Stimulated activated CD4-positive, alpha-beta T cell treated with anti-CD3 and anti-CD28 coated beads, Interleukin-2, amount 100 ng/mL, for 4 hours (primary cell): ENCODE measurements around the gene CYS1.
"Not testable (repeated sequence)": the region's sequence is repeated elsewhere in the genome, so short reads cannot be mapped to it uniquely, and the experiment has no call there.

Source experiments
- DNase-seq: peaks from one replicate; pipeline ENCODE4 v3.0.0-alpha.2; 2020; ENCODE audit warnings: low read depth

Gene CYS1

DNA sequence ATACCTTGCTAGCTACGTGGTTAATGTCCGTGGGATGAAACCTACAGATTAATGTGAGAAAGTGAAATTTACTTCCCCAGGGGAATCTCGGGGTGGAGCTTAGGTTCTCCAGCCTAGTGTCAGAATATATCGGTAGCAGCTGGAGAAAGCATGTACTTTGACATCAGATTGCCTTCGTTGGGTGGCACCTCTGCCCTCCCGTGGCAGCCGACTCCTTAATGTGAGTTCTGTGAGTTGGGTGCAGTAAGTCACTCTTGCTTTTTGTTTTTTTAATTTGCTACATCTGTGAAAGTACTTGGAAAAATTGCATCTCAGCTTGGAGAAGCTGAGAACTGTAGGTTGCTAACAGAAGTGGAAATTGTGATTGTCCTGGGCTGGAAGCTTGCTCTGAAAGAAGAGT, 33.3 kb downstream of the CYS1 start:
- no peak for DNase-seq

DNA sequence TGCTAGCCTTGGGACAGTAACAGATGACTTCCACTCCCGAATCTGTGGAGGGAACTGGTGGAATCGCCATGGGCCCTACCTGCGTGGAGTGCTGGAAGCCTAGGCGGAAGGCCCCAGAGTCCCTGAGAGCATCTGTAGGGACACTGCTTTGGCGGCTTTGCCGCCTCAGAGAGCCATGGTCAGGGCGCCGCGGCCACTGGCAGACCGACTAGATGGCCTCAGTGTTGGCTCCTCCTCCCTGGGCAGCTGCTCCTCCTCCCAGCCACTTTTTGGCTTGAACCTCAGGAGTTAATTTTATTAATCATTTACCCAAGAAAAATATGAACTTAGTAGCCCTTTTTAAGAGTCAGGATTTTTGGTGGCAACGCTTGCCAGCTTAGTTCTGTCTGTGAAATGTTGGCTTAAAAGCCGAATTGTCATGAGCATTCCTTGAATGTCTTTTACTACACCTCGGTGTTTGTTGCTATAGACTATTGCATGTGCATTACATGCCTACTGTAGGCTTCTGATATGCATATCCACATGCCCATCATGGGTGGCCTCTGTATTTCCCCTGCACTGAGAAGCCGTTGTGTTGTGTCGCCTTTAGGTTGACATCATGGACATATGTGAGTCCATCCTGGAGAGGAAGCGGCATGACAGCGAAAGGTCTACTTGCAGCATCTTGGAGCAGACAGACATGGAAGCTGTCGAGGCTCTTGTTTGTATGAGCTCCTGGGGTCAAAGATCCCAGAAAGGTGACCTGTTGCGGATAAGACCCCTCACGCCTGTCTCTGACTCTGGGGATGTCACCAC, 34.5 kb downstream of the CYS1 start:
- no peak for DNase-seq

DNA sequence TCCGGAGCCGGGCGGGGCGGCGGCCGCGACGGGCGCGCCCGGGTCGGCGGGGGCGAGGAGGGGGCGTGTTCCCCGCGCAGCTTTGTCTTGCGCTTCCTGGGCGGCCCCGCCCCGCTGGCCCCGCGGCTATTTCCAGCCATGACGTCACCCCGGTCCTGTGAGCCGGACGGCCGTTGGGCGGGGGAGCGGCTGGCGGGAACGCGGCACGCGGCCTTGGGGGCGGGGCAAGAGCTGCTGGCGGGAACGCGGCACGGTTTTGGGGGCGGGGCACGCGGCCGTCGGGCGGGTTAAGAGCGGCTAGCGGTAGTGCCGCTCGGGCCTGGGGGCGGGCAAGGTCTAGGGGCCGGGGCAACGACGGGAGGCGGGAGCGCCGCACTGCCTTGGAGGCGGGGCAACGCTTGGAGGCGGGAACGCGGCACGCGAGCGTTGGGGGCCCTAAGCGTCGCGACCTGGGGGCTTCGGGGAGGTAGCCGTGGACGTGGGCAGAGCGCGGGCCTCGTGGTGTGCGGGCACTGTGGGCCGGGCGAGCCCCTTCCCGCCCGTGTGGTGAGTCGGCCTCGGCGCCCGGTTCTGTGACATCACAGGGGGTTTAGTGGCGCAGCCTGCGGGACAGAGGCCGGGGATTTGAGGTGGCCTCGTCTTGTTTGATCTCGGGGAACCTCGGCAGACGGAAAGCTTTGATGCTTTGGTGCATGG, 36.2 kb downstream of the CYS1 start:
- peak; percentile 96 for DNase-seq

DNA sequence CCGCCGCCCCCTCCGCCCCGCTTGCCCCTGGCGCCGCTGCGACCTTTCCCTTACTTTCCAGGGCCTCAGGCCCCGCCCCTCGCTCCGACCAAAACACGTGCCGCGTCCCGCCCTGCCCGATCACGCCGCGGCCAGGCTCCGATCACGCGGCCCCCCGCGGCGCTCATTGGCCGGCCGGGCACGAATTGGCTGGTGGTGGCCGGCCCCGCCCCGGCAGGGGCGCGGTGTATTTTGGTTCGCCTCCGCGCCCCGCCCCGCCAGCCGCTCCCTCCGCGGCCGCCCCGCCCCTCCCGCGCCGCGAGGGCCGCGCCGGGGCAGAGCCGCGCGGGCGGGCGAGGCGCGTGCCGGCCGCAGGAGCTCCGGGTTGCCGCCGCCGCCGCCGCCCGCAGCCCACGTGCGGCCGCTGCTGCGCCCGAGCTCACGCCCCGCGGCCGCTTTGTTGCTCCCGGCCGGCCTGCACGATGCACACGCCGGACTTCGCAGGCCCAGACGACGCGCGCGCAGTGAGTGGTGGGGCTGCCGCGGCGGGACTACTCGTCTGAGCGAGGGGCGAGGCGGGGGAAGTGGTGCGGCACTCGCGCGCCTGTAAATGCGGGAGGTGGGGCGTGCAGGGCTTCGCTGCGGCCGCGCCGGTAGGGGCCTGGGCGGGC, 36.8 kb downstream of the CYS1 start, which contains the start of gene KLF11:
Gene KLF11, plus strand, starts transcription at position 295 of the 650 bp plus-strand sequence. Its CDS starts 167 bp downstream, at position 462.
- peak; percentile 78 for DNase-seq

DNA sequence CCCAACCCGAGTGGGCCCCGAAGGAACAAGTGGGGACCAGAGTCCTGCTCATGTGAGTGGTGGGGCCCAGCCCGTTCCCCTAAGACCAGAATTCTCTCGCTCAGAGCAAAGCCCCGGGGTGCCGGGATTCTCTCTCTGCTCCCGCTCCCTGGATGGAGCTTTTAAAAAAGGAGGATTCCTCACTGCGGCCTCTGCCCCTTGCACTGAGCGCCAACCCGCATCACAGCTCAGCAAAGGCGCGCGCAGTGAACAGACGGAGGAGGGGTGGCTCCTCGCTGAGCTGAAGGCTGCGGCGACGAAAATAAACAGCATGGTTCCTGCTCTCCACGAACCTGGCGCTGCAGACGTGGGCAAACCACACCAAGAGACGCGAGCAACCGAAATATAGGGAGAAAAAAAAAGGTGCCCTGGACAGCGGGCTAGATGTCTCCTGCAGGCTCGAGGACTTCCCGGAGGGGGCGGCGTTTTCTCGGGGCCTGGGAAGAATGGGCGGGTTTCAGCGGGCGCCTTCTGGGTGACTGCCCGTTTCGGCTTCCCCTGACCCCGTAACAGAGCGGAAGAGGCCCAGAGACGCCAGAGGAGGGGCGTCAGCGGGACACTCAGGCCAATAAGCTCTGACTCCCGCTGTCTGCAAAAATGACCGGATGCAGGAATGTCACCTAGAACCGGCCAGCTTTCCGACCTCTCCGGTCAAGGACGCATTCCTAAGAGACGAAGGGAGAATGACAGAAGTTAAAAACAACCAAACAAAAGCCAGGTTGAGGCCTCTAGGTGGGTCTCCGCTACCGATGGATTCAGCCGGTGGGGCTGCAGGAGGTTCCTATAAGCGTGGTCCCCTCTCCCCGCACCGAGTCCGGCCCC, 37.7 kb downstream of the CYS1 start:
- DNase-seq, result no peak

DNA sequence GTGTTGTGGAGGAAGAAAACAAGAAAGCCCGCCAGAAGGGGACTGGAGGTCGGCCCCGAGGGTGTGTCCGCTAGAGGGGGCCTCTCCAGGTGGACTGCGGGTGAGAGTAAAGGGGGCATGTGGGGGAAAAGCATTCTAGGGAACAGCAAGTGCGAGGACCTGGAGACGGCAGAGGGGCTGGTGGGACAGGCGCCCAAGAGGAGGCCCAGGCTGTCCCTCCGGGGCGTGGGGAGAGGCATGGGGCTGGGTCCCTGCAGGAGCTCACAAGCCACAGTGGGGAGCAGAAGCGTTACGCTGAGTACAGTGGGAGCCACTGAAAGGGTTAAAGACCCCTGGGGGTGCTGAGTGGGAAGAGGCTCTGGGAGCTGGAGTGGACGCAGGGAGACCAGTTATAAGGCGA, 38.5 kb downstream of the CYS1 start:
- no peak for DNase-seq

DNA sequence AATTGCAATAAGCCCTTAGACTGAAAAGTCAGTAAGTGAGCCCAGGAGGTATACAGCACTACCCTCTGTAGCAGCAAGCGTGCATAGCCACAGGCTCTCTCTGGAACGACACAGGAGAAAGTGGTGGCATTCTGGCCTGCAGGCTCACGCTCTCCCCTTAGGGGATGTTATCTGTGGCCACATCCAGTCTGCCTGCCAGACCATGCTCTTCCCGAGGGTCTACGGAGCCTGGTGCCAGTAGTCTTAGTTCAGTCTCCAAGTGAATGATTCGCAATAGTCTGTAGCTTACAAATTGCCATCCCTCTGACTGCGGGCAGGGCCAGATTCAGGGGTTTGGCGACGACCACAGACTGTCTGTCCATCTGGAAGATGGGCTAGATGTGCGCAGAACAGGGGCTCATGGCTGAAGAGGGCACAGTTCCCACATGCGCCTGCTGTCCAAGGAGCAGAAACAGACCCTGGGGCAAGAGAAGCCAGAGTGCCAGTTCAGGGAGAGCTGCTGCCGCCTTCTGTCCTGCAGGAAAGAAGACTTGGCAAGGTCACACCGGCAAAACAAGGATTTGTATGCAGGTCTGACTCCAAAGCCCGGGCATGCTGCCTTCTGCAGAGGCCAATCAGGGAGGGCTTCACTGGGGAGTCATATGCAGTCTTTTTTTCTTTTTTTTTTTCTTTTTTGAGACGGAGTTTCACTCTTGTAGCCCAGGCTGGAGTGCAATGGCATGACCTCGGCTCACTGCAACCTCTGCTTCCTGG, 40.4 kb downstream of the CYS1 start:
- DNase-seq, result no peak

DNA sequence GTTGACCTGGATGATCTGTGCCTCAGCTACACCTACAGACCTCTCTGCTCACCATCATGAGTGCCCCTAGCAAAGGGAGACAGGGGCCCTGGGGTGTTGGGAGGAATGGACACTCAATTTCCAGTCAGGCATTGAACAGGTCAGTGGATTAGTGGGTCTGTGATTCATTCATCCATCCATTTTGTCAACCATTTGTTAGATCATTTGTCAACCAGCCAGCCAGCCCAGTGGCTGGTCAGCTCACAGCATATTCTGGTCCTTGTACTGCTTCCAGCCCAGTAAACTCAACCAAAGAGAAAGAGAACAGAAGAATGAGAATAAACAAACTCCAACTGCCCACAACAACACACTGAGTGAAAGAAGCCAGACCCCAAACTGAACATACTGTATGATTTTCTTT, 41.5 kb downstream of the CYS1 start:
- DNase-seq, result no peak

DNA sequence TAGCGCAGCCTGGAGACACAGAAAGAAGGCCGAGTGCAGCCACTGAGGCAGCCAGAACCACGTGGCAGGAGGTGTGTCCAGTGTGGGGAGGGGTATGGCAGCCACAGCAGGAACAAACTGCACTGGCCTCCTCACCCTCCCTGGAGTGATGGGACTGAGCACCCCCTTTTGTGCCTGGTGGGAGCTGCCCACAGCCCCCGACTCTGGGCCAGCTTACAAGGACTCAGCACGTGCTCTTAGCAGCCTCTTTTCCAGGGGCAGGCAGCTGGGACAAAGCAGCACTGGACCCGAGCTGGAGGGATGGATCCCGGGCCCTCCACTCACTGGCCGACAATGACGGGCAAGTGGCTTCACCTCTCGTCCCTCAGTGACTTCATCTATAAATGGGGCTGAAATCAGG, 42.1 kb downstream of the CYS1 start:
- DNase-seq, result no peak

DNA sequence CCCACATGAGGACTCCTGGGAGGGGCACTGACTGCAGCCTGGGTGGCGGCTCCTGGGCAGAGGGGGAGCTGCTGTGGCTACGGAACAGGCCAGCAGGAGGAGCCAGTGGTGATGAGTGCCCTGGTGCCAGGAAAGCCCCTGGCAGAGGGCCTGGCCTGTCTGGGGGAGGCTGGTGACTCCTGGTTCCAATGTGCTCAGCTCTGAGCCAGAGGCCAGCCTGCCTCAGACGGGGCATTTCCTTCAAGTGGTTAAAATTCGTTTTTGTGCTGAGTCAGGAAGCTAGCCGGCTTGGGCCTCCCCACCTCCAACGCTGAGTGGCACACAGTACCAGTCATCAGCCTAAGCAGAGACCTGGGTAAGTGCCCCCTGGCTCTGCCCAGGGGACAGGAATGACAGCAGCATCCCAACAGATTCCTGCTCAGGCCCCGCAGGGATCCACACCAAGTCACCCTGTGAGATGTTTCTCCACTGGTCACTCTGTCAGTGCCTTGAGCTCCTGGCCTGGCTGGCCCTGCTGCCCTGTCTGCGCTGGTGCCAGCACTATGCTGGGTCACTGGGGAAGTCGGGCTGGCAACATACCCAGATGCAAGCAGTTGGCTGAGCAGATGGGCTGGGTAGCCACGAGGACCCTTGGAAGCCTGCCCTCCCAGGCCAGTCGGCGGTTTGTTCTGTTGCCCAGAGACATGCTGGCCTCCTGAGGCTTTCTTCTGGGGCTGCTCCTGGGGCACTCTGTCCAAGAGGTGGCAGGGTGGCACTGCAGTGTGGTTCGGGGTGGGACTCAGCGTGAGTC, 43.9 kb downstream of the CYS1 start:
- DNase-seq, result no peak

DNA sequence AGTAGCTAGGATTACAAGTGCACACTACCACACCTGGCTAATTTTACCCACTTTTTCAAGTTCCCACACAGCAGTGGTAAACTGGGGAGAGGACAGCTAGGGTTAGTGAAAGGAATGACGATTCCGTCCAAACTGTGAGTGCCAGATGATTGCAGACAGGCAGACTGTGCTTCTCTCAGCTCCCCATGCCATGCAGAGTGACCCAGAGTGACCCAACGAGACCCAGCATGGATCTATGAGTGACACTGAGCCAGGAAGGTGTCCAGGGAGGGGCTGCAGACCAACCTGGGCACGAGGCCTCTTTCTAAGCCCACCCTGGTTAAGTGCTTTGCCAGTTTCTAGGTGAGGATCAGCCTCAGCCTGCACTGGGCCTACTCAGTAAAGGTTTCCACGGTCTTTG, 44.6 kb downstream of the CYS1 start:
- DNase-seq, result no peak

DNA sequence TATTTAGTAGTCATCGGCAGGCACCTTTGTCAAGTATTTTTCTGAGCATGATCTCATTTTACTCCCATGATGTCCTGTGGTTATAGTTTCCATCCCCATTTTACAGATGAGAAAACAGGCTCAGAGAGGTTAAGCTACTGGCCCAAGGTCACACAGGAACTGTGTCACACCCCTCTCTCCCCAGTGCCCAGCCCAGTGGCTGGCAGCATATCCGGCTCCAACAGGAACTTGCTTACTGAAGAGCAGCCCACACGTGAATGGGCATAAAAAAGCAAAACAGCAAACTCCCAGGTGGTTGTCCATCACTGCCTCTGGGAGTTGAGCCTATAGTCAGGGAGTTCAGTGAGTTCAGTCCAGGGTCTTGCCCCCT, 45.2 kb downstream of the CYS1 start:
- DNase-seq, result no peak

DNA sequence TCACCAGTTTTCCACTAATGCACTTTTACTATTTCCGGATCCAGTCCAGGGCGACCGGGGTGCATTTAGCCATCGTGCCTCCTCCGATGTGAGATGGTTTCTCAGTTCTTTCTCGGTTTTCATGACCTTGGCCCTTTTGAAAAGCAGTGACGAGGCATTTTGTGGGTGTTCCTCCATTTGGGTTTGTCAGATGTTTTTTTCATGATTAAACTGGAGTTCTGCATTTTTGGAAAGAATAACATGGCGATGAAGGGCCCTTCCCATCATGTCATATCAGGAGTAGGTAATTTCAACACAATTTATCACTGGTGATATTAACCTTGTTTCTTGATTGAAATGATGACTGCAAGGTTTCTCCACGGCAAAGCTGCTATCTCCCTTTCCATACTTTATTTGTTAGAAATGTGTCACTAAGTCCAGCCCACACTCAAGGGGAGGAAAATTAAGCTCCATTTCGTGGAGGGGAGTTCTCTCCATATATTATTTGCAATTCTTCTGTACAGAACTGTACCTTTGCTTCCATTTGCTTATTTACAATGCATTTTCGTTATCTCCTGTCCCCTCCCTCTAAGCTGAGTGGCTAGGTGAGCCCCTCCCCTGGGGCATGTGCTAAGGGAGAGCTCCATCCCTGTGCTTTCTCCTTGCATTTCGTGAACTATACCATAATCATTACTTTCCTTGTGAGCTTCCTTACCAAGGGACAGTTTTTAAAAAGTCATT, 45.7 kb downstream of the CYS1 start:
- DNase-seq, result no peak

DNA sequence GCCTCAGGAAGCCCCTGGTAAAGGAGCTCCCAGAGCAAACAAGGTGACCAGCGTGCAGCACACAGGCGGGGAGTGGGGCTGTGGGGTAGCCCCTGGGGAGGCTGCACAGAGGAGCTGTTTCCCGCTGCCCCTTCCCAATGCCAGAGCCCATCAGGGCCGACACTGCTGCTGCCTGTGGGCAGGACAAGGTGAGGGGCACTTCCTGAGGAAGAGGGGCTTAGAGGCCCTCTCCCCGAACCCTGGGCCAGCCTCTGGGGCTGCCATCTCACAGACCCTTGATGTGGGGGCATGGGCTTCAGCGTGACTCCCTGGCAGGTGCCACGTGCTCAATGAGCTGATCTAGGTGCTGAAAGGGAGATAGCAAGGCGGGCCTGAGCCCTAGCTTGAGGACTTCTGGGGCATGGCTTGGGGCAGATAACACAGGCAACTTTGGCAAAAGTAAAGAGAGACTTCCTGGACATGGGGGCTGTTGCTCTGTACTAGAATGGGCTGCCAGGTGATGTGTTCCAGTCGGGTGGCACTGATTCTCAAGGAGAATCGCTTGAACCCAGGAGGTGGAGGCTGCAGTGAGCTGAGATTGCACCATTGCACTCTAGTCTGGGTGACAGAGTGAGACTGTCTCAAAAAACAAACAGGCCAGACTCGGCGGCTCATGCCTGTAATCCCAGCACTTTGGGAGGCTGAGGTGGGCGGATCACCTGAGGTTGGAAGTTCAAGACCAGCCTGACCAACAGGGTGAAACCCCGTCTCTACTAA, 46.8 kb downstream of the CYS1 start:
- no peak for DNase-seq

DNA sequence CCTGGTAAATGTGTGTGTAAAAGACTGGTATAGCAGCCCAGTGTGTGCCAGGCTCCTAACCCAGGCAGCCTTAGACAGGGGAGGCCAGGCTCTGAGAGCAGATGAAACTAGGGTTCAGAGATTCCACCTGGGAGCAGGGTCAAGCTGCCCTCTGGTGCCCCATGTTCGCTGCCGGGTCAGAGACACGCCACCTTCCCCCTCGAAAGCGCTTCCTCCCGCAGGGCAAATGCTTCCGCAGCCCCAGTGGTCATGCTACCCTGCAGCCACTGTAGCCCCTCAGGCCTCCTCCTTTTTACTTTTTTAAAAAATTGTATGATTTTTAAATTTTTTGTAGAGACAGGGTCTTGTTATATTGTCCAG, 47.5 kb downstream of the CYS1 start:
- no peak for DNase-seq

DNA sequence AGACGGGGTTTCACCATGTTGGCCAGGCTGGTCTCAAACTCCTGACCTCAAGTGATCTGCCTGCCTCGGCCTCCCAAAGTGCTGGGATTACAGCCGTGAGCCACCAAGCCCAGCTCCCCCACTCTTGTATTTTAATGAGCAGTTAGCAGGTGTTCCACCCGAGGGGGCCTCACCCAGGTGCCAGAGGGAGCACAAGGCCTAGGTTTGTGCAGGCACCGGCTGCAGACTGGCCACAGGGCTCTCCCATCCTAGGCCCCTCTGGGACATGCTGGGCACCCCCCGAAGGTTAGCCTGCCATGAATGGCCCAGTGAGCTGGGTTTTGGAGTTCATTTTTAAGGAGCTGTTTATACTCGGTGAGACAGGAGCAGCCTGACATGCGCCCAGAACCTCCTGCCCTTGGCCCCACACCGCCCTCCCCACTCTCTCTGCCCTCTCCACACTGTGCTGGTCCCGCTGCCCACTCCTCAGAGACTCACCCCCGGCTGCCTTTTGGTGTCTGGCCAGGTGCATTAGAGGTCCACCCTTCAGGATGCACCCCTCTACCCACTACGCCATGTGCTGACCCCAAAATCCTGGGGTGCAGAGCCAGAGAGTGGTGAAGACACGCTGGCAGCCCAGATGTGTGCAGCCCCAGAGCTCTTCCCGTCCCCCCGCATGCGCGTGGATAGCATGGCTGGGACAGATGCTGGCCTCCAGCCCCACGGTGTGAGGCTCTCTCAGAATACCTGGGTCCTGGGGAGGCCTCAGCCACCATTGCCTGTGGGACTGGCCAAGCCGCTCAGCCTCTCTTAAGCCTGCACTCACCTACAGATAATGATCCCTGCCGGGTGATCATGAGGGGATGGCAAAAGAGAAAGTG, 48.1 kb downstream of the CYS1 start:
- no peak for DNase-seq

DNA sequence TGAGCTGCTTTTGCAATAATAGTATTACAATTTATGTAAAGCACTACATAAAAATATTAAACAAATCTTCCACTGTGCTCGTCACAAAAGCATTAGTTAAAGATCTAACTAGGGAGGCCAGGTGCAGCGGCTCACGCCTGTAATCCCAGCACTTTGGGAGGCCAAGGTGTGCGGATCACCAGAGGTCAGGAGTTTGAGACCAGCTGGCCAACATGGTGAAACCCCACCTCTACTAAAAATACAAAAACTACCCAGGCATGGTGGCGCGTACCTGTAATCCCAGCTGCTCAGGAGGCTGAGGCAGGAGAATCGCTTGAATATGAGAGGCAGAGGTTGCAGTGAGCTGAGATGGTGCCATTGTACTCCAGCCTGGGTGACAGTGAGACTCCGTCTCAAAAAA, 49.4 kb downstream of the CYS1 start:
- not testable (repeated sequence) for DNase-seq

DNA sequence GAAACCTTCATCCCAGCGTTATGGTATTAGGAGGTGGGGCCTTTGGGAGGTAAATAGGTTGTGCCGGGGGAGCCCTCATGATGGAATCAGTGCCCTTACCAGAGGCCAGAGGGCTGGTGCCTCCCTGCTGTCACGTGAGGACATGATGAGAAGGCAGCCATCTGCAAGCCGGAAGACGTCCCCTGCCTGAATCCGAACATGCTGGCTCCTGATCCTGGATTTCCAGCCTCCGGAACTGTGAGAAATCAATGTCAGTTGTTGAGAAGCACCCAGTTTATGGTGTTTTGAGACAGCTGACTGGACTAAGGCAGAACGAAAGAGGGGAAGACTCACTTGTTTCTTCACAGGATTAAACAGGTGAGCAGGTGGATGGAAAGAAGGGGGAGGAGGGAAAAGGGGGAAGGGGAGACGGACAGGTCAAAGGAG, 49.9 kb downstream of the CYS1 start:
- DNase-seq, result no peak
